ENCODE data around the gene BARX2. TPM values are rescaled to one million over a fixed set of nuclear protein-coding genes. Genes with fewer than 3 reads are reported as not detected.

Gene BARX2
- total and polyA plus RNA-seq, 11 donors, result 0.03 to 0.72 (median 0.12) TPM; not detected in 8

DNA sequence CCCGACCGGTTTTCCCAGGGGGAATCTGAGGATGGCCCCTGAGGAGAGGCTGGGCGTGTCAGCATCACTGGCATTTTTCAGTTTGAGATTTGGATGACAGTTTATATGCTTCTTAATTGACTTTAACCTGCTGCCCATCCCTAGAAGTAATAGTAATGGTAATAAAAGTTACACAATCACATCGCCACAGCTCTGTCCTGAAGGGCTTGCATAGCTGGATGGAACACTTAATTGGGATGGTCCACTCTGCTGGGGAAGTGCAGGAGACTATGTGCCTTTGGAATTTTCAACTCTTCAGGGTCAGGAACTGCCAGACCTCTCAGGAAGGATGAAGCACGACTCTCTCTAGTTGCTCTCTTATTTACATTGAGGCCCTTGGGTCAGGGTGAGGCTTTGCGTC, 16.2 kb downstream of the BARX2 start:
- Histone ChIP-seq H3K27ac (no peak overlapping the region), H3K4me1 (no peaks in the 10 kb centered on the region), H3K27me3 (peaks cover 0 to 38% (median 3%) of the 10 kb centered on the region in 9 donors), H3K36me3 (no peaks in the 10 kb centered on the region), H3K4me3 (no peak overlapping the region), H3K9me3 (no peaks in the 10 kb centered on the region)
- ATAC-seq (no peak), DNase-seq (no peak)
- no peak for TF ChIP-seq POLR2A (IDR thresholded peaks at IDR 0.05)
- TF ChIP-seq, protein P1, sequence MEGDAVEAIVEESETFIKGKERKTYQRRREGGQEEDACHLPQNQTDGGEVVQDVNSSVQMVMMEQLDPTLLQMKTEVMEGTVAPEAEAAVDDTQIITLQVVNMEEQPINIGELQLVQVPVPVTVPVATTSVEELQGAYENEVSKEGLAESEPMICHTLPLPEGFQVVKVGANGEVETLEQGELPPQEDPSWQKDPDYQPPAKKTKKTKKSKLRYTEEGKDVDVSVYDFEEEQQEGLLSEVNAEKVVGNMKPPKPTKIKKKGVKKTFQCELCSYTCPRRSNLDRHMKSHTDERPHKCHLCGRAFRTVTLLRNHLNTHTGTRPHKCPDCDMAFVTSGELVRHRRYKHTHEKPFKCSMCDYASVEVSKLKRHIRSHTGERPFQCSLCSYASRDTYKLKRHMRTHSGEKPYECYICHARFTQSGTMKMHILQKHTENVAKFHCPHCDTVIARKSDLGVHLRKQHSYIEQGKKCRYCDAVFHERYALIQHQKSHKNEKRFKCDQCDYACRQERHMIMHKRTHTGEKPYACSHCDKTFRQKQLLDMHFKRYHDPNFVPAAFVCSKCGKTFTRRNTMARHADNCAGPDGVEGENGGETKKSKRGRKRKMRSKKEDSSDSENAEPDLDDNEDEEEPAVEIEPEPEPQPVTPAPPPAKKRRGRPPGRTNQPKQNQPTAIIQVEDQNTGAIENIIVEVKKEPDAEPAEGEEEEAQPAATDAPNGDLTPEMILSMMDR (IDR thresholded peaks at IDR 0.05), result no peak
- 69 to 74% (median 70%) methylated on average over 6 of the region's 6 CpGs for WGBS, 4 donors
- intact Hi-C loops (cut with DNase I), result no loop called here

DNA sequence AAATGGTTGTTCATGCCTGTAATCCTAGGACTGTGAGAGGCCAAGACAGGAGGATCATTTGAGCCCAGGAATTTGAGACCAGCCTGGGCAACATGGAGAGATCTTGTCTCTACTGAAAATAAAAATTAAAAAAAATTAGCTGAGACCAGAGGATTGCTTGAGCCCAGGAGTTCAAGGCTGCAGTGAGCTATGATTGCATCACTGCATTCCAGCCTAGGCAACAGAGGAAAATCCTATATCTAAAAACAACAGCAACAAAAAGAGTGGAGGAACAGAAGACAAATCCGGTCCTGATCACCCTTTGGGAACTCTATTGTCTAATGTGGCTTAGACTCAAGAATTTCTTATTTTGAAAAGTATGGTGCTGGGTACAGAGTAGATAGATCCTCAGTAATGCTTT, 17.3 kb downstream of the BARX2 start:
- intact Hi-C loops (cut with DNase I), result no loop called here
- Histone ChIP-seq H3K27me3 (peaks cover 0 to 39% (median 3%) of the 10 kb centered on the region in 9 donors), H3K4me3 (no peak overlapping the region), H3K4me1 (no peaks in the 10 kb centered on the region), H3K9me3 (no peaks in the 10 kb centered on the region), H3K27ac (no peak overlapping the region), H3K36me3 (no peaks in the 10 kb centered on the region)
- ATAC-seq (no peak), DNase-seq (no peak)
- WGBS, 4 donors, result 53 to 58% (median 56%) methylated on average over 1 of the region's 1 CpG
- TF ChIP-seq POLR2A (IDR thresholded peaks at IDR 0.05), result no peak
- TF ChIP-seq, protein P1 (IDR thresholded peaks at IDR 0.05), result no peak

DNA sequence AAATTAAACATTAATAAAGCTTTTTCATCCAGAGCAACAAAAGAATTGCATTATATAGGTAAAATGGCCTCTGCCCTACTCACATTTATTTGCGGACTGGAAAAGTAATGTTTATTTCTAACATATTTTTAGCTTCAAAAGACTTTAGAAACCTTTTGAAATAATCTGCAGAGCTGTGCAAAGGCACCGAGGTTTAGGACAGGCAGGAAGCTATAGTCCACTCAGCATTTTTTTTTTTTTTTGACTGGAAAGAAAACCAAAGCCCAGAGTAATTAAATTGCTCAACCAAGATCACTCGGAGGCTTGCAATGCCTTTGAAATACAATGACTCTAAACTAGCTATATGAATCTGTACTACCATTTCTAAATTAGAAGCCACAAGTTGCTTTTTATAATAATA, 19.1 kb downstream of the BARX2 start:
- no peaks in the 10 kb centered on the region for H3K4me1 ChIP-seq
- no peak overlapping the region for H3K4me3 ChIP-seq
- 73 to 83% (median 83%) methylated on average over 3 of the region's 3 CpGs for WGBS, 4 donors
- no peak for DNase-seq
- no peaks in the 10 kb centered on the region for H3K36me3 ChIP-seq
- H3K9me3 ChIP-seq, result peaks cover 0 to 7% (median 0%) of the 10 kb centered on the region in 12 donors
- no peak overlapping the region for H3K27ac ChIP-seq
- ATAC-seq, result no peak
- TF ChIP-seq, protein P1 (IDR thresholded peaks at IDR 0.05), result no peak
- TF ChIP-seq POLR2A (IDR thresholded peaks at IDR 0.05), result no peak
- peaks cover 0 to 28% (median 3%) of the 10 kb centered on the region in 9 donors for H3K27me3 ChIP-seq
- intact Hi-C loops (cut with DNase I), result no loop called here

DNA sequence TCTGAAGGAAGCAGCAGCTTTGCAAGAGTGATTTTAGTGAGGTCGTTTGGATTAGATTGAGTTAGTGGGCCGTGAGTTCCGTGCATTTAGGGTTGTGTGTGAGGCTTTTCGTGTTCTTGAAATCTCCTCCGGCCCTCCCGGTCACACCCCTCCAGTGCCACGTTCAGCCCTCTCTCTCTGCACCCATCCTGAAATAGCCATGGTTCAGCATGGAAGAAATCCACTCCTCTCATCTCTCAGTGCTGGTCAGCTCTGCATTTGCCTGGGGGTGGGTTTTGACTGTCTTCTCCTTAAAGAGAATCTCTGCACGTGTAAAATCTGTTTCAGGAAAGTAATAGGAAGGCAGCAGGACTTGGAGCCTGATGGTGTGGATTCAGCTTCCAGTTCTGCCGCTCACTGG, 19.8 kb downstream of the BARX2 start:
- TF ChIP-seq POLR2A (IDR thresholded peaks at IDR 0.05), result no peak
- TF ChIP-seq, protein P1 (IDR thresholded peaks at IDR 0.05), result no peak
- no peak overlapping the region for H3K4me3 ChIP-seq
- WGBS, 4 donors, result 43 to 50% (median 47%) methylated on average over 9 of the region's 9 CpGs
- H3K27me3 ChIP-seq, result peaks cover 0 to 21% (median 3%) of the 10 kb centered on the region in 9 donors
- no peak for DNase-seq
- peaks cover 0 to 7% (median 0%) of the 10 kb centered on the region in 12 donors for H3K9me3 ChIP-seq
- H3K36me3 ChIP-seq, result no peaks in the 10 kb centered on the region
- H3K4me1 ChIP-seq, result no peaks in the 10 kb centered on the region
- no peak overlapping the region for H3K27ac ChIP-seq
- ATAC-seq, result no peak
- intact Hi-C loops (cut with DNase I), result no loop called here

Data from heart left ventricle (tissue), 16 donors.